Measurements from ENCODE around the gene NHLRC2.

NHLRC2 gene

GRCh38 chr10:113920875-113921274, 66.4 kb downstream of the NHLRC2 start:
- H3K27ac ChIP-seq (ENCODE audit: low read depth, low read length) = no peak overlapping the region
- peaks cover 10% of the 10 kb centered on the region for H3K36me3 ChIP-seq (ENCODE audit: insufficient read depth, low read length)
- H3K27me3 ChIP-seq (ENCODE audit: insufficient read depth, low read length) = no peaks in the 10 kb centered on the region
- H3K4me1 ChIP-seq (ENCODE audit: control insufficient read depth, insufficient read depth, low read length, unreplicated experiment) = no peaks in the 10 kb centered on the region
- H3K4me3 ChIP-seq (ENCODE audit: low read depth, low read length) = no peak overlapping the region
- H2AFZ ChIP-seq (ENCODE audit: low read length, unreplicated experiment) = no peak overlapping the region
- no peaks in the 10 kb centered on the region for H3K79me2 ChIP-seq (ENCODE audit: control insufficient read depth, insufficient read depth, low read length, unreplicated experiment)

- Histone ChIP-seq H3K27me3 (ENCODE audit: insufficient read depth, low read length) (no peaks in the 10 kb centered on the region), H3K4me3 (ENCODE audit: low read depth, low read length) (no peak overlapping the region), H3K4me1 (ENCODE audit: control insufficient read depth, insufficient read depth, low read length, unreplicated experiment) (no peaks in the 10 kb centered on the region), H3K79me2 (ENCODE audit: control insufficient read depth, insufficient read depth, low read length, unreplicated experiment) (no peaks in the 10 kb centered on the region), H3K27ac (ENCODE audit: low read depth, low read length) (no peak overlapping the region), H3K36me3 (ENCODE audit: insufficient read depth, low read length) (peaks cover 8% of the 10 kb centered on the region), H2AFZ (ENCODE audit: low read length, unreplicated experiment) (no peak overlapping the region)
These were observed 67.3 kb downstream of the NHLRC2 start for GRCh38 chr10:113921561-113922370.

- Histone ChIP-seq H2AFZ (ENCODE audit: low read length, unreplicated experiment) (no peak overlapping the region), H3K4me1 (ENCODE audit: control insufficient read depth, insufficient read depth, low read length, unreplicated experiment) (no peaks in the 10 kb centered on the region), H3K27ac (ENCODE audit: low read depth, low read length) (no peak overlapping the region)
These were observed 68.5 kb downstream of the NHLRC2 start for GRCh38 chr10:113922787-113923570.

GRCh38 chr10:113924186-113924585, 69.7 kb downstream of the NHLRC2 start:
- no peak overlapping the region for H3K27ac ChIP-seq (ENCODE audit: low read depth, low read length)
- no peak overlapping the region for H2AFZ ChIP-seq (ENCODE audit: low read length, unreplicated experiment)
- H3K36me3 ChIP-seq (ENCODE audit: insufficient read depth, low read length) = no peaks in the 10 kb centered on the region
- no peak overlapping the region for H3K4me3 ChIP-seq (ENCODE audit: low read depth, low read length)
- H3K4me1 ChIP-seq (ENCODE audit: control insufficient read depth, insufficient read depth, low read length, unreplicated experiment) = no peaks in the 10 kb centered on the region
- H3K79me2 ChIP-seq (ENCODE audit: control insufficient read depth, insufficient read depth, low read length, unreplicated experiment) = no peaks in the 10 kb centered on the region
- no peaks in the 10 kb centered on the region for H3K27me3 ChIP-seq (ENCODE audit: insufficient read depth, low read length)

More at GRCh38 chr10:113922787-113923570, 68.5 kb downstream of the NHLRC2 start:
- no peak overlapping the region for H3K4me3 ChIP-seq (ENCODE audit: low read depth, low read length)
- H3K36me3 ChIP-seq (ENCODE audit: insufficient read depth, low read length) = peaks cover under 1% of the 10 kb centered on the region; the same call in 1 of the 2 replicates
- H3K27me3 ChIP-seq (ENCODE audit: insufficient read depth, low read length) = no peaks in the 10 kb centered on the region
- no peaks in the 10 kb centered on the region for H3K79me2 ChIP-seq (ENCODE audit: control insufficient read depth, insufficient read depth, low read length, unreplicated experiment)

GRCh38 chr10:113924664-113925063, 70.2 kb downstream of the NHLRC2 start:
- Histone ChIP-seq H3K36me3 (ENCODE audit: insufficient read depth, low read length) (no peaks in the 10 kb centered on the region), H3K4me3 (ENCODE audit: low read depth, low read length) (no peak overlapping the region), H2AFZ (ENCODE audit: low read length, unreplicated experiment) (no peak overlapping the region), H3K4me1 (ENCODE audit: control insufficient read depth, insufficient read depth, low read length, unreplicated experiment) (no peaks in the 10 kb centered on the region), H3K27me3 (ENCODE audit: insufficient read depth, low read length) (no peaks in the 10 kb centered on the region), H3K79me2 (ENCODE audit: control insufficient read depth, insufficient read depth, low read length, unreplicated experiment) (no peaks in the 10 kb centered on the region), H3K27ac (ENCODE audit: low read depth, low read length) (no peak overlapping the region)

GRCh38 chr10:113927440-113927839, 73.0 kb downstream of the NHLRC2 start:
- H3K4me3 ChIP-seq (ENCODE audit: low read depth, low read length) = no peak overlapping the region
- no peak overlapping the region for H3K27ac ChIP-seq (ENCODE audit: low read depth, low read length)
- H3K4me1 ChIP-seq (ENCODE audit: control insufficient read depth, insufficient read depth, low read length, unreplicated experiment) = no peaks in the 10 kb centered on the region
- H3K79me2 ChIP-seq (ENCODE audit: control insufficient read depth, insufficient read depth, low read length, unreplicated experiment) = no peaks in the 10 kb centered on the region
- no peak overlapping the region for H2AFZ ChIP-seq (ENCODE audit: low read length, unreplicated experiment)
- no peaks in the 10 kb centered on the region for H3K27me3 ChIP-seq (ENCODE audit: insufficient read depth, low read length)
- H3K36me3 ChIP-seq (ENCODE audit: insufficient read depth, low read length) = no peaks in the 10 kb centered on the region

GRCh38 chr10:113928830-113929229, 74.4 kb downstream of the NHLRC2 start:
- no peaks in the 10 kb centered on the region for H3K79me2 ChIP-seq (ENCODE audit: control insufficient read depth, insufficient read depth, low read length, unreplicated experiment)
- H3K27ac ChIP-seq (ENCODE audit: low read depth, low read length) = no peak overlapping the region
- no peak overlapping the region for H3K4me3 ChIP-seq (ENCODE audit: low read depth, low read length)
- H3K27me3 ChIP-seq (ENCODE audit: insufficient read depth, low read length) = no peaks in the 10 kb centered on the region
- no peaks in the 10 kb centered on the region for H3K36me3 ChIP-seq (ENCODE audit: insufficient read depth, low read length)
- H3K4me1 ChIP-seq (ENCODE audit: control insufficient read depth, insufficient read depth, low read length, unreplicated experiment) = no peaks in the 10 kb centered on the region
- H2AFZ ChIP-seq (ENCODE audit: low read length, unreplicated experiment) = no peak overlapping the region

GRCh38 chr10:113929522-113929921, 75.1 kb downstream of the NHLRC2 start:
- H2AFZ ChIP-seq (ENCODE audit: low read length, unreplicated experiment) = no peak overlapping the region
- no peaks in the 10 kb centered on the region for H3K36me3 ChIP-seq (ENCODE audit: insufficient read depth, low read length)
- no peak overlapping the region for H3K4me3 ChIP-seq (ENCODE audit: low read depth, low read length)
- no peaks in the 10 kb centered on the region for H3K27me3 ChIP-seq (ENCODE audit: insufficient read depth, low read length)
- no peaks in the 10 kb centered on the region for H3K4me1 ChIP-seq (ENCODE audit: control insufficient read depth, insufficient read depth, low read length, unreplicated experiment)
- no peaks in the 10 kb centered on the region for H3K79me2 ChIP-seq (ENCODE audit: control insufficient read depth, insufficient read depth, low read length, unreplicated experiment)
- H3K27ac ChIP-seq (ENCODE audit: low read depth, low read length) = no peak overlapping the region

- Histone ChIP-seq H3K27ac (ENCODE audit: low read depth, low read length) (no peak overlapping the region), H3K27me3 (ENCODE audit: insufficient read depth, low read length) (no peaks in the 10 kb centered on the region), H3K4me1 (ENCODE audit: control insufficient read depth, insufficient read depth, low read length, unreplicated experiment) (no peaks in the 10 kb centered on the region), H3K36me3 (ENCODE audit: insufficient read depth, low read length) (no peaks in the 10 kb centered on the region), H3K79me2 (ENCODE audit: control insufficient read depth, insufficient read depth, low read length, unreplicated experiment) (no peaks in the 10 kb centered on the region), H3K4me3 (ENCODE audit: low read depth, low read length) (no peak overlapping the region), H2AFZ (ENCODE audit: low read length, unreplicated experiment) (no peak overlapping the region)
These were observed 76.1 kb downstream of the NHLRC2 start for GRCh38 chr10:113930482-113931057.

GRCh38 chr10:113932854-113933253, 78.4 kb downstream of the NHLRC2 start:
- peaks cover 17% of the 10 kb centered on the region for H3K27me3 ChIP-seq (ENCODE audit: insufficient read depth, low read length)
- H2AFZ ChIP-seq (ENCODE audit: low read length, unreplicated experiment) = no peak overlapping the region
- no peak overlapping the region for H3K4me3 ChIP-seq (ENCODE audit: low read depth, low read length)
- H3K27ac ChIP-seq (ENCODE audit: low read depth, low read length) = no peak overlapping the region
- H3K36me3 ChIP-seq (ENCODE audit: insufficient read depth, low read length) = no peaks in the 10 kb centered on the region
- no peaks in the 10 kb centered on the region for H3K79me2 ChIP-seq (ENCODE audit: control insufficient read depth, insufficient read depth, low read length, unreplicated experiment)
- H3K4me1 ChIP-seq (ENCODE audit: control insufficient read depth, insufficient read depth, low read length, unreplicated experiment) = no peaks in the 10 kb centered on the region
